Body of pancreas (tissue), 4 donors: ENCODE results near the gene PXMP4. TPM values are rescaled to one million over a fixed set of nuclear protein-coding genes. Genes with fewer than 3 reads are reported as not detected.

Source experiments
- ATAC-seq: fragments of 150-250 bp; one replicate; pipeline ENCODE4 v1.9.1; 2016
- DNase-seq, 4 donors: peaks; one replicate each; pipeline ENCODE4 v3.0.0-alpha.2; 2019
- H3K27ac ChIP-seq, 4 donors: fragments of 200-600 bp; sonication (generic); 1 replicate in 3 of 4; 2 replicates in 1 of 4; pipeline versions ENCODE4 v1.5.1 to v1.6.1; 2016 to 2019; ENCODE audit warnings: mild to moderate bottlenecking in 1 of 4, mixed read lengths in 1 of 4, moderate library complexity in 1 of 4
- H3K27me3 ChIP-seq, 2 donors: fragments of 200-600 bp; sonication (generic); one replicate each; pipeline ENCODE4 v1.6.0; 2016; ENCODE audit warnings: mild to moderate bottlenecking in 1 of 2
- H3K36me3 ChIP-seq, 2 donors: fragments of 200-600 bp; sonication (generic); replicated peaks in 1 of 2; 2 replicates each; pipeline ENCODE4 v1.5.1; 2016; ENCODE audit warnings: low read depth in 2 of 2; ENCODE audit not compliant: insufficient read depth in 1 of 2
- H3K4me1 ChIP-seq: fragments of 200-600 bp; sonication (generic); one replicate; pipeline ENCODE4 v1.6.0; 2016
- H3K4me3 ChIP-seq, 2 donors: fragments of 200-600 bp; sonication (generic); 1 replicate in 1 of 2; 2 replicates in 1 of 2; pipeline ENCODE4 v1.5.1; 2016 to 2019
- H3K9me3 ChIP-seq, 3 donors: fragments of 200-600 bp; sonication (generic); 1 replicate in 2 of 3; 2 replicates in 1 of 3; pipeline ENCODE4 v1.5.1; 2016
- CTCF ChIP-seq, 7 experiments: fragments of 450-650 bp in 4 of 7; fragments of 200-600 bp in 3 of 7; sonication (generic) in 3 of 7; IDR thresholded peaks; one replicate each; pipeline ENCODE4 v1.5.1; 2016 to 2019; ENCODE audit warnings: antibody characterized with exemption in 7 of 7
- POLR2A ChIP-seq, 3 donors: fragments of 450-650 bp; IDR thresholded peaks; one replicate each; pipeline ENCODE4 v1.6.1; 2016; ENCODE audit warnings: antibody characterized with exemption in 3 of 3, mild to moderate bottlenecking in 2 of 3
- WGBS, 2 donors: methylation state at CpG; one replicate each; pipeline ENCODE4 v1.1.5; 2017; 5-methylcytosine and 5-hydroxymethylcytosine counted together
- intact Hi-C: fragments of 100-400 bp; cut with DNase I; formaldehyde crosslinking; loops from one replicate; pipeline ENCODE4 v1.15.1; 2023
- total RNA-seq, 2 donors: library from RNA; depleted of rRNA; stranded (reverse); fragments of >200 nt; gene quantifications; one replicate each; pipeline ENCODE4 v1.1.0, GENCODE V29; 2016

PXMP4 gene
- total RNA-seq, 2 donors from 2014 or later: 3.3 to 5.2 TPM

DNA sequence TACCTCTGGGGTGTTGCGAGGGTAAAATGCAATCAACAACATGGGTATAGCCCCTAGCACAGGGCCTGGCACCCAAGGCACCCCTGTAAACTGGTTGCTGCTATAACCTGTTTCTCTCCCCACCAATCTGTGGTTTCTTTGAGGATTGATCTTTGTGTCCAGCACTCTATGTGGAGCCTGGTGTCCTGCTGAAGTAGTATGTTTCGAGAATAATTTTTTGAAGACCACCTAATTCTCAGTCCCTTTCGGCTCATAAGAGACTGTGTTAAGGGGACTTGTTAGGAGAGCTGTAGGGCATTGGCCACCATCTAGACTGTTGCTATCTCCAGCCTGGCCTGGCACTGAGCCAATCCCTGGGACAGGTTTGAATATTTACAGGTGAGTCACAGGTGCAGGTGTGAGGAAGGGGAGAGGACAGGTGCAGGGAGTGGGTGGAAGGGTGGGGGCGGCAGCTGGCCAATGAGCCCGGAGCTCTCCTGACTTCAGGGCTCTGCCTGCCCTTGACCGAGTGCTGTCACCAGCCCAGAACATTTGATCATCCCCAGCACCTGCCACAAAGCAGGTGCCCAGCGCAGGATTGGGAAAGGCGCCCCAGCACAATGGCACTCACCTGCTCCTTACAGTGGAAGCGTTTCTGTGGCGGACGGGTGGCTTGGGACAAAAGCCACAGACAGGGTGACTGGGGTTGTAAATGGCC is 66.1 kb downstream of the PXMP4 start:
- H3K27ac ChIP-seq: peak overlapping the region; percentile 84 to 93 (median 88)
- intact Hi-C loops: loop anchor here (10.0 kb wide), 1 partner anchor 199 kb away; no protein-coding TSS in a partner anchor
- H3K4me1 ChIP-seq: peaks cover 29% of the 10 kb centered on the region
- DNase-seq (peak; percentile 95 to 99 (median 98)), ATAC-seq (peak; percentile 94)
- H3K27me3 ChIP-seq: no peaks in the 10 kb centered on the region
- WGBS, 2 donors: 23 to 38% methylated on average over 7 to 11 of the region's 11 CpGs
- no peak overlapping the region for H3K4me3 ChIP-seq
- TF ChIP-seq CTCF (IDR thresholded peaks at IDR 0.05) (no peak), POLR2A (IDR thresholded peaks at IDR 0.05) (peak; percentile 5 to 78 (median 49))
- H3K9me3 ChIP-seq: no peaks in the 10 kb centered on the region
- H3K36me3 ChIP-seq: no peaks in the 10 kb centered on the region

DNA sequence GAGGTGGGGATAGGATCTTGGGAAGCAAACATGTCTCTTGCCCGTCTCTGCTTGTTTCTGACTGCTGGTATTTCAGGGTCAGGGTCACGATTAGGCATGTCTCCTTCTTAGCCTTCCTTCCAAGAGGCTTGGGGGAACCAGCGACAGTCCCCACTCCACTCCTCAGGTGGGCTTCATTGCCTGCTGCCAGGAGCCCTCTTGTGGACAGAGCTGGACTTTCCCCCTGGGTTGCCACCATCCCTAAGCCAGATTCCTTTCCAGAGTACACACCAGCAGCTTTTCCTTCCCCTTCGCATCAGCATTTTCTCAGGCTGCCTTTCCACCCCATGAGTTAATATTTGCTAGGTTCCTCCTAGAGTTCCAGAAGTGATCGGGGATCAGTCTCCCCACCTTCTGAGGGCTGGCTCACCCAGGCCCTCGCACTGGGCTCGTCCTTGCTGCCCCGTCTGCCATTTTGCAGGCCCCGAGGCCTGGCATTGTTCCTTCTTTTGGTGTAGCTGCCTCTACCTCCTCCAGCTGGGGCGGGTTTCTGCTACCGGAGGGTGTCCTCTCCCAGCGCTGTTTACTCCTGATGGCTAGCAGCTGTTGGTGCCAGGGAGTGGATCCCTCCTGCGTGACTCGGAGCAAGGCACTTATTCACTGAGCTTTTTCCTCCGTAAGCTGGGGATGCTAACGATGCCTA is 66.8 kb downstream of the PXMP4 start:
- DNase-seq (peak; percentile 67 to 81 (median 74)), ATAC-seq (peak; percentile 62)
- intact Hi-C loops: loop anchor here (10.0 kb wide), 1 partner anchor 199 kb away; no protein-coding TSS in a partner anchor
- H3K27me3 ChIP-seq: no peaks in the 10 kb centered on the region
- 34 to 35% methylated on average over 15 to 16 of the region's 16 CpGs for WGBS, 2 donors
- H3K36me3 ChIP-seq: no peaks in the 10 kb centered on the region
- TF ChIP-seq CTCF (IDR thresholded peaks at IDR 0.05): peak; percentile 54 to 90 (median 67)
- peak in 1 of 3 donors; percentile 8 for TF ChIP-seq POLR2A (IDR thresholded peaks at IDR 0.05)
- peaks cover 31% of the 10 kb centered on the region for H3K4me1 ChIP-seq
- H3K9me3 ChIP-seq: no peaks in the 10 kb centered on the region
- H3K27ac ChIP-seq: peak overlapping the region; percentile 84 to 93 (median 88)
- no peak overlapping the region for H3K4me3 ChIP-seq

Other genes starting within 250 kb of the PXMP4 start
- gene CBFA2T2, start 230.2 kb downstream of the PXMP4 start, total RNA-seq: 10 to 100 TPM; 10.6 to 12.5 TPM
- gene C20orf144, start 58.0 kb downstream of the PXMP4 start, total RNA-seq: under 1 TPM in 1 of 2 donors, not detected in 1; 0.66 TPM
- 1 to 10 TPM; 4.0 to 4.9 TPM for gene ACTL10, start 53.4 kb downstream of the PXMP4 start, total RNA-seq
- 10 to 100 TPM; 41.8 to 92.3 TPM for gene NECAB3, start 45.9 kb downstream of the PXMP4 start, total RNA-seq
- under 1 TPM in 1 of 2 donors, not detected in 1; 0.66 TPM for gene E2F1, start 33.9 kb downstream of the PXMP4 start, total RNA-seq
- gene ZNF341, start 11.7 kb upstream of the PXMP4 start, total RNA-seq: under 1 TPM; 0.33 to 0.78 TPM
- 10 to 100 TPM; 24.1 to 43.3 TPM for gene CHMP4B, start 91.0 kb upstream of the PXMP4 start, total RNA-seq